PC-9 (cell line): ENCODE results near the gene RPS5.

Source experiments
- EZH2 ChIP-seq: fragments of 200-600 bp; sonication (generic); IDR thresholded peaks from 2 replicates; pipeline ENCODE4 v1.8.0; 2017; ENCODE audit warnings: antibody characterized with exemption, low read depth
- TF ChIP-seq, protein P1 (sequence below): fragments of 200-600 bp; sonication (generic); conservative IDR thresholded peaks from 2 replicates; pipeline ENCODE4 v1.6.1; 2017; ENCODE audit warnings: mixed run types, antibody characterized with exemption, mild to moderate bottlenecking, moderate library complexity

DNA sequence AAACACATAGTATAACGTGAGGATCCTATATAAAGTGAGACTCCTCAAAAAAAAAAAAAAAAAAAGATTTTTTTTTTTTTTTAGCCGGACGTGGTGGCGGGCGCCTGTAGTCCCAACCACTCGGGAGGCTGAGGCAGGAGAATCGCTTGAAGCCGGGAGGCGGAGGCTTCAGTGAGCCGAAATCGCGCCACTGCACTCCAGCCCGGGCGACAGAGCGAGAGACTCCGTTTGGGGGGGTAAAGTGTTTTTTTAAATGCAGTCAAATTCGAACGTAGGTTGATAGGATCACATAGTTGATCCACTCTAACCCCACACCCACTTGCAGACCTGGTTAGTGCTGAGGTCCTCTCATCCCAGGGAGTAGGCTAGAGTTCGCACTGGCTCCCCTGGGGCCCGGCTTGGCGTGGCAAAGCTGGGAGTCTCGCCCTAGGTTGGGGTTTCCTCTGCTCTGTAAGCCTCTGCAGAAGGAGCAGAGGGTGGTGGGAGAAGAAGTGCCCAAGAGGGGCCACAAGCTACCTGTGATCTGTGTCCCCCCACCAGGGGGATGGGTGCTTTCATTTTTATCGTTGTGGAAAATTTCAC lies 14.9 kb downstream of the RPS5 start:
- TF ChIP-seq, protein P1, sequence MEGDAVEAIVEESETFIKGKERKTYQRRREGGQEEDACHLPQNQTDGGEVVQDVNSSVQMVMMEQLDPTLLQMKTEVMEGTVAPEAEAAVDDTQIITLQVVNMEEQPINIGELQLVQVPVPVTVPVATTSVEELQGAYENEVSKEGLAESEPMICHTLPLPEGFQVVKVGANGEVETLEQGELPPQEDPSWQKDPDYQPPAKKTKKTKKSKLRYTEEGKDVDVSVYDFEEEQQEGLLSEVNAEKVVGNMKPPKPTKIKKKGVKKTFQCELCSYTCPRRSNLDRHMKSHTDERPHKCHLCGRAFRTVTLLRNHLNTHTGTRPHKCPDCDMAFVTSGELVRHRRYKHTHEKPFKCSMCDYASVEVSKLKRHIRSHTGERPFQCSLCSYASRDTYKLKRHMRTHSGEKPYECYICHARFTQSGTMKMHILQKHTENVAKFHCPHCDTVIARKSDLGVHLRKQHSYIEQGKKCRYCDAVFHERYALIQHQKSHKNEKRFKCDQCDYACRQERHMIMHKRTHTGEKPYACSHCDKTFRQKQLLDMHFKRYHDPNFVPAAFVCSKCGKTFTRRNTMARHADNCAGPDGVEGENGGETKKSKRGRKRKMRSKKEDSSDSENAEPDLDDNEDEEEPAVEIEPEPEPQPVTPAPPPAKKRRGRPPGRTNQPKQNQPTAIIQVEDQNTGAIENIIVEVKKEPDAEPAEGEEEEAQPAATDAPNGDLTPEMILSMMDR, result no peak
- no peak for TF ChIP-seq EZH2
